ENCODE measurements around the gene OR10A6. TPM values are rescaled to one million over a fixed set of nuclear protein-coding genes. Genes with fewer than 3 reads are reported as not detected.

OR10A6 gene
- total and polyA plus RNA-seq, 9 of the 15 experiments (the other 6 are each of a cell fraction or from before 2014, with no cell fraction given), result not detected

DNA sequence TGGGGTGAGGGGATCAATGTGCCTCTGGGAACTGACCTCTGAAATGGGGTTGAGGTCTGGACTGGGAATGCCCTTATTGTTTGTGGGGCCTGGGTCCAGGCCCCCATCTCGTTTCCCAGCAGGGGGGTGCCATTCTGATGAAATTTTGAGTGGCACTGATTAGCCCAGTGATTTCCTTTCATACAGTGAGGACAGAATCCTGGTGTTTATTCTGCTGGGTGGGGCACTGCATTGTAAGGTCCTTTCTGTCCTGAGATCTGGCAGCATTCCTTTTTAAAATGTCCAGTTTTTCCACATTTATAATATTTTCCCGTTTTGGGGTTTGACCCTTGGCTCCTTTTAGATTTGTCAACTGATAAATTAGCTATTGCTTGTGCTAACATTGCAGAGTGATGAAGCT, 27.1 kb downstream of the OR10A6 start:
- H4K20me1 ChIP-seq (replicated peaks; ENCODE audit: control insufficient read depth, insufficient read depth, low read length), result no peaks in the 10 kb centered on the region
- no TSS peak for BruUV-seq (replicated peaks)
- WGBS (ENCODE audit: insufficient coverage, low coverage, missing lambda C conversion rate), result 0% methylated on average over 2 of the region's 2 CpGs
- H3K4me1 ChIP-seq (replicated peaks in 1 of 2; ENCODE audit: control insufficient read depth in 2 of 2, insufficient read depth in 2 of 2, low read length in 2 of 2), result no peaks in the 10 kb centered on the region
- no peak overlapping the region for H3K27ac ChIP-seq (ENCODE audit: extremely low read depth, low read depth, low read length)
- H3K79me2 ChIP-seq (ENCODE audit: control insufficient read depth, insufficient read depth, low read length), result no peaks in the 10 kb centered on the region
- ChIA-PET POLR2A (no interaction called here), CTCF (ENCODE audit: low intra/inter-chr PET ratio) (no interaction called here)
- in situ Hi-C loops (cut with MboI) (no loop called here), intact Hi-C loops (cut with micrococcal nuclease) (no loop called here)
- H3K27me3 ChIP-seq (ENCODE audit: control insufficient read depth in 2 of 2, insufficient read depth in 2 of 2, low read length in 2 of 2), result peaks cover 0 to 4% of the 10 kb centered on the region in 2 experiments; a peak in 2 of 5 replicates
- H3K9ac ChIP-seq (ENCODE audit: insufficient read depth in 1 of 2, low read depth in 2 of 2, low read length in 2 of 2), result no peak overlapping the region
- FAIRE-seq, result no peak
- H3K9me1 ChIP-seq (ENCODE audit: control insufficient read depth, insufficient read depth, low read length), result no peaks in the 10 kb centered on the region
- H3K36me3 ChIP-seq (ENCODE audit: control insufficient read depth, insufficient read depth, low read length), result no peaks in the 10 kb centered on the region
- no peak overlapping the region for H3K4me3 ChIP-seq
- ATAC-seq, result no peak
- no peak overlapping the region for H3K4me2 ChIP-seq (ENCODE audit: insufficient read depth, low read length)
- no peaks in the 10 kb centered on the region for H3K9me3 ChIP-seq (replicated peaks; ENCODE audit: control insufficient read depth, insufficient read depth, low read depth, low read length)
- DNase-seq (ENCODE audit: extremely low read depth in 1 of 4, low spot score in 3 of 4), result no peak
- H2AFZ ChIP-seq (ENCODE audit: low read depth, low read length), result no peak overlapping the region
- TF ChIP-seq, protein P1, sequence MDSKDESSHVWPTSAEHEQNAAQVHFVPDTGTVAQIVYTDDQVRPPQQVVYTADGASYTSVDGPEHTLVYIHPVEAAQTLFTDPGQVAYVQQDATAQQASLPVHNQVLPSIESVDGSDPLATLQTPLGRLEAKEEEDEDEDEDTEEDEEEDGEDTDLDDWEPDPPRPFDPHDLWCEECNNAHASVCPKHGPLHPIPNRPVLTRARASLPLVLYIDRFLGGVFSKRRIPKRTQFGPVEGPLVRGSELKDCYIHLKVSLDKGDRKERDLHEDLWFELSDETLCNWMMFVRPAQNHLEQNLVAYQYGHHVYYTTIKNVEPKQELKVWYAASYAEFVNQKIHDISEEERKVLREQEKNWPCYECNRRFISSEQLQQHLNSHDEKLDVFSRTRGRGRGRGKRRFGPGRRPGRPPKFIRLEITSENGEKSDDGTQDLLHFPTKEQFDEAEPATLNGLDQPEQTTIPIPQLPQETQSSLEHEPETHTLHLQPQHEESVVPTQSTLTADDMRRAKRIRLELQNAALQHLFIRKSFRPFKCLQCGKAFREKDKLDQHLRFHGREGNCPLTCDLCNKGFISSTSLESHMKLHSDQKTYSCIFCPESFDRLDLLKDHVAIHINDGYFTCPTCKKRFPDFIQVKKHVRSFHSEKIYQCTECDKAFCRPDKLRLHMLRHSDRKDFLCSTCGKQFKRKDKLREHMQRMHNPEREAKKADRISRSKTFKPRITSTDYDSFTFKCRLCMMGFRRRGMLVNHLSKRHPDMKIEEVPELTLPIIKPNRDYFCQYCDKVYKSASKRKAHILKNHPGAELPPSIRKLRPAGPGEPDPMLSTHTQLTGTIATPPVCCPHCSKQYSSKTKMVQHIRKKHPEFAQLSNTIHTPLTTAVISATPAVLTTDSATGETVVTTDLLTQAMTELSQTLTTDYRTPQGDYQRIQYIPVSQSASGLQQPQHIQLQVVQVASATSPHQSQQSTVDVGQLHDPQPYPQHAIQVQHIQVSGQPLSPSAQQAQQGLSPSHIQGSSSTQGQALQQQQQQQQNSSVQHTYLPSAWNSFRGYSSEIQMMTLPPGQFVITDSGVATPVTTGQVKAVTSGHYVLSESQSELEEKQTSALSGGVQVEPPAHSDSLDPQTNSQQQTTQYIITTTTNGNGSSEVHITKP (IDR thresholded peaks at IDR 0.05; ENCODE audit: partially characterized antibody), result no peak
- no peak for TF ChIP-seq ASH1L (IDR thresholded peaks at IDR 0.05; ENCODE audit: borderline replicate concordance, low read depth, partially characterized antibody)
- no peak for TF ChIP-seq YY1 (IDR thresholded peaks at IDR 0.05; ENCODE audit: borderline replicate concordance in 1 of 3, control insufficient read depth in 1 of 3, extremely low read depth in 1 of 3, insufficient read depth in 3 of 3, insufficient read length in 1 of 3, insufficient replicate concordance in 2 of 3, low read depth in 1 of 3, low read length in 2 of 3)
- TF ChIP-seq, protein P2, sequence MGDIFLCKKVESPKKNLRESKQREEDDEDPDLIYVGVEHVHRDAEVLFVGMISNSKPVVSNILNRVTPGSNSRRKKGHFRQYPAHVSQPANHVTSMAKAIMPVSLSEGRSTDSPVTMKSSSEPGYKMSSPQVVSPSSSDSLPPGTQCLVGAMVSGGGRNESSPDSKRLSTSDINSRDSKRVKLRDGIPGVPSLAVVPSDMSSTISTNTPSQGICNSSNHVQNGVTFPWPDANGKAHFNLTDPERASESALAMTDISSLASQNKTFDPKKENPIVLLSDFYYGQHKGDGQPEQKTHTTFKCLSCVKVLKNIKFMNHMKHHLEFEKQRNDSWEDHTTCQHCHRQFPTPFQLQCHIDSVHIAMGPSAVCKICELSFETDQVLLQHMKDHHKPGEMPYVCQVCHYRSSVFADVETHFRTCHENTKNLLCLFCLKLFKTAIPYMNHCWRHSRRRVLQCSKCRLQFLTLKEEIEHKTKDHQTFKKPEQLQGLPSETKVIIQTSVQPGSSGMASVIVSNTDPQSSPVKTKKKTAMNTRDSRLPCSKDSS (IDR thresholded peaks at IDR 0.05; ENCODE audit: low read depth, partially characterized antibody), result no peak
- no peak for TF ChIP-seq ZNF764 (CRISPR knock-in tag; IDR thresholded peaks at IDR 0.05; ENCODE audit: low read depth)
- TF ChIP-seq, protein P3, sequence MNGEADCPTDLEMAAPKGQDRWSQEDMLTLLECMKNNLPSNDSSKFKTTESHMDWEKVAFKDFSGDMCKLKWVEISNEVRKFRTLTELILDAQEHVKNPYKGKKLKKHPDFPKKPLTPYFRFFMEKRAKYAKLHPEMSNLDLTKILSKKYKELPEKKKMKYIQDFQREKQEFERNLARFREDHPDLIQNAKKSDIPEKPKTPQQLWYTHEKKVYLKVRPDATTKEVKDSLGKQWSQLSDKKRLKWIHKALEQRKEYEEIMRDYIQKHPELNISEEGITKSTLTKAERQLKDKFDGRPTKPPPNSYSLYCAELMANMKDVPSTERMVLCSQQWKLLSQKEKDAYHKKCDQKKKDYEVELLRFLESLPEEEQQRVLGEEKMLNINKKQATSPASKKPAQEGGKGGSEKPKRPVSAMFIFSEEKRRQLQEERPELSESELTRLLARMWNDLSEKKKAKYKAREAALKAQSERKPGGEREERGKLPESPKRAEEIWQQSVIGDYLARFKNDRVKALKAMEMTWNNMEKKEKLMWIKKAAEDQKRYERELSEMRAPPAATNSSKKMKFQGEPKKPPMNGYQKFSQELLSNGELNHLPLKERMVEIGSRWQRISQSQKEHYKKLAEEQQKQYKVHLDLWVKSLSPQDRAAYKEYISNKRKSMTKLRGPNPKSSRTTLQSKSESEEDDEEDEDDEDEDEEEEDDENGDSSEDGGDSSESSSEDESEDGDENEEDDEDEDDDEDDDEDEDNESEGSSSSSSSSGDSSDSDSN (IDR thresholded peaks at IDR 0.05; ENCODE audit: borderline replicate concordance in 1 of 2, low read depth in 2 of 2, low read length in 2 of 2), result no peak
- TF ChIP-seq ZNF76 (CRISPR knock-in tag; IDR thresholded peaks at IDR 0.05; ENCODE audit: borderline replicate concordance), result no peak

All from K562 (cell line).